NCI-H774 (cell line): Measurements from ENCODE around the gene ADAMTS1.
A peak's percentile ranks its signal among the peaks of the same experiment; 100 is the strongest.
"Not testable (repeated sequence)": the region's sequence is repeated elsewhere in the genome, so short reads cannot be mapped to it uniquely, and the experiment has no call there.

Source experiments
- DNase-seq: peaks from one replicate; lab custom pipeline; 2025; lab: John Stamatoyannopoulos, UW

ADAMTS1 gene

GRCh38 chr21:26845066-26845758 is at the start of gene ADAMTS1:
ADAMTS1 (minus strand) TSS chr21:26845409; CDS start chr21:26844954, 455 bp downstream.
- DNase-seq, result no peak

DNA sequence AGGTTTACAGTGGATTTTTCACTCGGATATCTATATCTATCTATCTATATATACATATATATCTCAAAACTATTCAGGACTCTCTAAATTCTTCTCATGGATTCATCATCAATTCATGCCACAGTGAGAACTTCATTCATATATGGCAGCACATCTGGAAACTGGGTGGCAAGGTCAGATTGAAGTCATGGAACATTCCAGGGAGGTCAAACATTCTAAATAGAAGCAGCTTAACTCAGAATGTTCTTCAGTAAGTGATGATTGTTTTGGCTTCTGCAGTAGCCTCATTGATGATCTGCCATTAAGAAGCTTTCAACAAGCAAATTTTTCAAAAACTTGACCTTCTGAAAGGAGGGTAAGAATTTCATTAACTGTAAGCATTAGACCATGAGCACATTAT is 46.9 kb upstream of the ADAMTS1 start:
- DNase-seq, result no peak

GRCh38 chr21:26888931-26889330 is 43.7 kb upstream of the ADAMTS1 start:
- no peak for DNase-seq

- DNase-seq, result no peak
Measured at GRCh38 chr21:26888256-26888655, 43.0 kb upstream of the ADAMTS1 start.

DNA sequence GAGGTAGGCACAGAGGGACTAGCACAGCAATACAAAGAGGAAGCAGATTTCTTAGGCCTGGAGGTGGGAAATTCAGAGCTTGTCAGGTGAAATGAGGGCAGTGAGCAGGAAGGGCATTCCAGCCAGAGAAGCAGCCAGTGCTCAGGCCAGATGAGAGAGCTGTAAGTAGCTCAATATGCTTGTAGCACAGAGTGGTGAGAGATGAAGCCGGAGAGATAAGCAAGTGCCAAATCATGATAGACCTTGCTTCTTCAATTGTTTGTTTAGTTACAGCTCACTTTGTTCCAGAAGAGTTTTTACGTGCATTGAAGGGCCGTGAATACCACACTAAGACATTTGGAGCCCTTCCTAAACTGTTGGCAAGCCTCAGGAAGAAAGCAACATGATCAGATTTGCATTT is 42.0 kb upstream of the ADAMTS1 start:
- no peak for DNase-seq

DNA sequence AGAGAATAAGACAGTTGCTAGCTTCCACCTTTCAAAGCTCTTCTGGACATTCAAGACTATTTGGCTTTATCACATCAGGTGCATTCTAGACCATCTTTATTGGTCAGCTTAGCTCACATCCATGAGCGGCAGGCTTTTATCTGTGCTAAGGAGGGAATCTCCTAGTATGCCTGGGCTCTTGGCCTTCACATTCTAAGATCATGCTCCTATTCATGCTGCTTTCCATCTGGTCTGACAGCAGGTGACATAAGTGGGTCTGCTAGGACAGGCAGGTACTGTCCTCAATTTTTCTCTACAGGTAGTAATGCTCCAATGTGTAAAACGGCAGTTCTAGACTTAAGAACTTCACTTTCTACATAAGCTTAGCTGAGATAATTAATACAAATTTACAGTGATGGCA is 39.2 kb upstream of the ADAMTS1 start:
- no peak for DNase-seq

GRCh38 chr21:26883768-26884167 is 38.6 kb upstream of the ADAMTS1 start:
- no peak for DNase-seq

DNA sequence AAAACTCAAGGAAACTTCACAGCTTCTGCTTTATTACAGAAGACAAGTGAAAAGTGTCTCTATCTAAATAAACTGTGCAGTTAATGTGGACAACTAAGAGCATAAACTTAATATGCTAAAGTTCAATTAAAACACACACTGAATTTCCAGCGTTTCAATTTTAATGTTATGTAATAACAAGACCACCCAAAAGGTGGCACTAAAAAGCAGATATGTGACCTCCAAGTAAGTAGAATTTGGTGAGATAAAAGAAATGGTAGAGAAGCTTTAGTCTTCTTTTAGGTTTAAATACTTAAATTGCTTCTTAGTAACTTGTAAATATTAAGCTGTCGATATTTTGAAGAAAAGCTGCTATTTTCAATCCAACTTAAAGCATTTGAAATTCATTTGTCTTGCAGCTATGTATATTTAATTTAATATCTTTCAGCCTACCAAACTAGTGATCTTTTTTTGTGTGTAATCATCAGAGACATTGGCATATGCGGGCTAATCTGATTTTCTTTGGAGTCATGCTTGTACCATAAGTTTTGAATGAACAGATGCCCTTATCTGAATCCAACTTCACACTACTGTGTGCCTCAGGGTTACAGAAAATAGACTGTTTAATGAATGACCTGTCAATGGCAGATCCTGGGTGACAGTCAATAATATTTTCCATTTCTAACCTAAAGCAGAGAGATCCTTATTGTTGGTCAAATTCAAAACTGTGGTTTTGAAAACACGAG is 36.5 kb upstream of the ADAMTS1 start:
- no peak for DNase-seq

DNA sequence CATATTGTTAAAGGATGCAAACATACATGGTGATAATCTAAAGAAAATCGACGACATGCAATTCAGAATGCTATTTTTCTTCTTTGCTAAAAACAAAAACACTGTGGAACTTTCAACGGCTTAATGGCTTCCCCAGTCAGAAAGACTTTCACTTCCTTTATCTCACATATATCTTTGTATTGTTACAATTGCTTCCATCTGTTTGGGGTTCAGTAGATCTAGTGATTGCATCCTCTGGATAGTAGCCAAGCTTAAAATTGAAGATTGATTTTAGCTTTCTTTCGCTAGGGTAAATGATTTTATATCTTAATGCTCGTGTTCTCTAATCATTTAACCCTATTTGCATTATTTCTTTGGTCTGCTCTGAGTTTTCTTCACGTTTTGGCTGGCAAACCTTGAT is 31.8 kb upstream of the ADAMTS1 start:
- no peak for DNase-seq

DNA sequence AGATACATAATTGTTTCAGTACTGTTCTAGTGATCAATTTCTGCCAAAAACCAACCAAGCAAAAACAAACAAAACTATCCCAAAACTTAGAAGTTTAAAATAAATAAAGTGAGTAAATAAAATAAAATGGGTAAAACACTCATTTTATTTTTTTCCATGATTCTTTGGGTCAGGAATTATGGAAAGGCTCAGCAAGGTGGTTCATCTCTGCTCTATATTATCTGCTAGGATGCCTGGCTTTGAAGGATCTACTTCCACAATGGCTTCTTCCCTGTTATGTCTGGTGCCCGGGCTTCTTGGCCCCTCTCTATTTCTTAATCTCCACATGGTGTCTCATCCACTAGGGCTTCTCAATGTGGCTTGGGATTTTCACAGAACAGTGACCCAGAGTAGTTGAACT is 29.1 kb upstream of the ADAMTS1 start:
- no peak for DNase-seq

DNA sequence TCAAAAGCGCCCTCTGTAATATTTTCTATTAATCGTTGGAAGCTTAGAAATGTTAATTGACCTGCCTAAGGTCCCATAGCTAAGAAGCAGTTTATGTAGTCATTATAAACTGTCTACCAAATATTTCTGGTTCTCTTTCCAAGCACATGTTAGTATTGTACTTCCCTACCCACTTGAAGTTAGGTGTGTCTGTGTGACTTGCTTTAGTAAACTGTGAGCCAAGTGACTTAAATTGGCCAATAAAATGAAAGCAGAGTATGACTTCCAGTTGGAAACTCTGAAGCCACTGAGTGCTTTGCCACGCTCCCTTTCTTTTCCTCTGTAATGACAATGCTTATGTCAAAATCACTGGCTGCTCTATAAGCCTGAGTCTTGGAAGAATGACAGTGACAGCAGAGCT is 20.6 kb upstream of the ADAMTS1 start:
- no peak for DNase-seq

- DNase-seq, result not testable (repeated sequence)
Measured at GRCh38 chr21:26856871-26857350, 11.7 kb upstream of the ADAMTS1 start.

GRCh38 chr21:26854695-26855094 is 9.5 kb upstream of the ADAMTS1 start:
- not testable (repeated sequence) for DNase-seq

DNA sequence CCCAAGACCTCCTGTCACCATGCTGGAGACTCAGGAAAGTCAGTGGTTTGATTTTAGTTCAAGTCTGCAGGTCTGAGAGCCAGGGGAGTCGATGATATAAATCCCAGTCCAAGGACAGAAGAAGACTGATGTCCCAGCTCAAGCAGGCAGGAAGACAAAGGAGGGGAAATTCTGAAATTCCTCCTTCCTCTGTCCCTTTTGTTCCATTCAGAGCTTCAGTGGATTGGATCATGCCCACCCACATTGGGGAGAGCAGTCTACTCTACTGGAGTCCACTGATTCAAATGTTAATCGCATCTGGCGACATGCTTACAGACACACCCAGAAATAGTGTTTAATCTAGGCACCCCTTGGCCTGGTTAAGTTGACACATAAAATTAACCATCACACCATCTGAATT is 7.2 kb upstream of the ADAMTS1 start:
- DNase-seq, result no peak

DNA sequence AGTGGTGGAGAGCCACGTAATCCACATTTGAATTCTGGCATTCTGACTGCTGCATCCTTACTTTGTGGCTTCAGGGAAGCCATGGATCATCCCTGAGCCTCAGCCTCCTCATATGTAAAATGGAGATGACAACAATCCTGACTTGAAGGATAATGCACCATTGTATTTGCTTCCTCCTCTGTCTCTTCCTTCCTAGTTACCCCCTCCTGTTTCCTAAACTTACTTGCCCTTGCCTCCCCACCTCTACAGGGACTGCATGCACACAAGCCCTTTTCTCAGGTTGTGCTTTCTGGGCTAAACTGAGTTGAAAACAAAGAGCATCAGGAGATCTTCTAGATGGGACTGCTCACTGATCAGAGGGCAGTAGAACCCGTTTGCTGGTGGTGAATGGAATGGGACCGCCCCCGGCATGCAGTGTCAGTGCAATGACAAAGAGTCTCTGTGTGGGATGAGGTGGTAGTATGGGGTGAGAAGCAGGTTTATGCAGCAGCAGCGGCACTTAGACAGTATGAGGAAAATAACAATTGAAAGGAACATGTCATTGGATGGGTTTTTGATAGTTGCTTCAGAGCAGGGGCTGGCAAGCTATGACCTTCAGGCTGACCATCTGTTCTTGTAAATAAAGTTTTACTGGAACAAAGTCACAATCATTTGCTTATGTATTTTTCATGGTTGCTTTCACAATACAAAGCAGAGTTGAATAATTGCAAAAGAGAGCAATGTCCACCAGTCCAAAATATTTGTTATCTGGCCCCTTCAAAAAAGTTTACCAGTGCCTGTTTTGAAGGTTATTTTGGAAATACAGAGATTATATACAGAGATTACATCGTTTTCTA is 6.1 kb upstream of the ADAMTS1 start:
- DNase-seq, result no peak

GRCh38 chr21:26850116-26850643 is 5.0 kb upstream of the ADAMTS1 start:
- peak; percentile 54 for DNase-seq

GRCh38 chr21:26849428-26850115 is 4.4 kb upstream of the ADAMTS1 start:
- DNase-seq, result peak; percentile 49

GRCh38 chr21:26847921-26848320 is 2.7 kb upstream of the ADAMTS1 start:
- no peak for DNase-seq

DNA sequence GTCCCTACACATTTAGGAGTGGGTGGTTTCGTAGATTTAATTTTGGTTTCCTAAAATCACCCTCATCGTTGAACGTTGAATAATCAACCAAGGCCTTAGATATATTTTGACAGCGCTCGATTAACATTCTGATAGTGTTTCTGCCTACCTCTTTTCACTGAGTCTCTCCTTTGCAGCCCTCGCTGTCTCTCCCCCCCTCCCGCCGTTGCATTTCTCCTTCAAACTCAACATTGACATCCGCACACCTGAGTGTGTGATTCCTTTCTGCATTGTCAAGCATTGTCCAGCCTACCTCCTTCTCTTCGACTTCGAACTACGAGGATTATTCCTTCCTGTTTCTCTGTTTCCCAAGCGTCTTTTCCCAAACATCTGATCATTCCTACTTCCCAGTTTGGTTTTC is 1.8 kb upstream of the ADAMTS1 start:
- no peak for DNase-seq

DNA sequence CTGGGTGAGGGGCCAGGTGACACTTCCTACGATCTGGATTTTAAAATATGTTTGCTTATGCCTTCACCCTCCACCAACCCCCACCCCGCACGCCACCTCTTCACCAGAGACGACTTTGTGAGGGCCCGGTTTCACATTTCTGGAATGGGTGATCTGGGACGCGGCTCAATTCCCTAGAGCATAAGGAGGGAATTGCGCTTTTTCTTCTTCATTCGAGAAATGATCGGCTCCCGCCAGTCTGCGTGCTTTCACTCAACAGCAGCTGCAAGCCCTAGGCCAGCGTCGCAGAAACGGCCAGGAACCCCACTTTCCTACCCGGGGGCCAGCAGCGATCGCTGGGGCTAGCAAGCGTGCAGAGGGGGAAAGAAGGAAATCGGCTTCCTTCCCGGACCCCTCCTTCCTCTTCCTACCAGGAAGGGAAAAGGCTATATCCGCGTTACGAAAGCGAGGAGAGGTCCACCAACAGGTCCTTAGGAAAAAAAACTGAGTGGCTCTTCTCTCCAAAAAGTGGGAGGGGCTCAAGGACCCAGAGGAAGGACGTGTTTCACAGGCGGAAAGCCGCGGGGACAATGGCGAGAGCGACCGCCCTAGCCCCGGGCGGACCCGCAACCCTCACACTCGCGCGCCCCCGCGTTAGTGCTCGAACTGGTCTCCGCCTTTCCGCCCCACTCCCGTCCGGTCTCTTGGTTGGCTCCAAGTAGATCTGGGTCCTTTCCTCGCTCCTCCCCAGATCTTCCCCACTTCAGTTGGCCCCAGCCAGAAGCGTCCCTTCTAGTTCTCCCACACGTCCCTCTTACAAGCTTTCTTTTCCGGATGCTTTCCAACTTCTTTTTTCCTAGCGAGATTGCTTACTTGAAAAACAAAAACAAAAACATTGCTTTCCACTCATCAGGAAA is 1.1 kb upstream of the ADAMTS1 start:
- no peak for DNase-seq

DNA sequence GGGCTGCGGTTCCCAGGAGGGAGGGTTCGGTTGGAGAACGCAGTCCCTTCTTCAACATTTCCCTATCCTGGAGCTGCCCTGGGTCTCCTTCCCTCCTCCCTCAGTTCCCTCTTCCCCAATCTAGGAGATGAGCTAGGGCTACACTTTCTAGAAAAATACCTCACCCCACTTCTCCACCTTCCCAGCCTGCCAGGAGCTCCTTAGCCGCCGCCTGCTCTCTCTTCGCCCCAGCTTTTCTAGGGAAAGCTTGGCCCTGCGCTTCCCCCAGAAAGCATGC is 488 bp upstream of the ADAMTS1 start:
- DNase-seq, result no peak
